ENCODE results near the gene ODAD4.
"Not testable (repeated sequence)": the region's sequence is repeated elsewhere in the genome, so short reads cannot be mapped to it uniquely, and the experiment has no call there.

The ODAD4 gene

DNA sequence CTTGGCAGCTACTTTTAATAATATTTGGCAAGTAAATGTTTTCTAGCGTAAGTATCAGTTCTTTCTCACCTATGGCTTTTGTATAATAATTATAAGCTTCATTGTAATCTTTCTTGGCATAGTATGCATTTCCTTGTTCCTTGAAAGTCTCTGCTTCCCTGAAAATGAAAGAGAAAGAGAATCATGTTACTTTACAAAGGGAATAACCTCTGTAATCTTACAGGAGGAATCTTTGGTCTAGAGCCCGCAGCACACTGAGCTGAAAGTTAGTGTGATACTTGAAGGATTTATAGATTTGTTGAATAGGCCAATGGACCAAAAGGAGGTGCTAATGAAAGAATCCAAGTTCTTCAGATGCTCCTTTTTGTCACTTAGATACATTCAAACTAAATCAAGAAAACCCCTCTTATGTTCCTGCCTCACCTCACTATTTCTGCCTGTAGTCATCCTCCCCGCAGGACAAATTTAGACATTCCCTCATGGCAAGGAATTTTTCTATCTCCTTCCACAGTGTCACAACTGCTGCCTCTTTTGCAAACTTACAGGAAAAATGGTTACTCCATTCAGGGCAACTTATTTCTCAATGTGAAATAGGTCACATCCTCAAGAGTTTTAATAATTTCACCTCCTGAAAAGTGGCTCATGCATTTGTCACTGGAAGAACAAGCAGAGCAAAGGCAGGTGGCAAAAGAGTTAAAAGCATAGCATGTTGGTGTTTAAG, 70.2 kb downstream of the ODAD4 start:
- DNase-seq (ENCODE audit: low read depth in 2 of 2, low spot score in 1 of 2), result no peak

DNA sequence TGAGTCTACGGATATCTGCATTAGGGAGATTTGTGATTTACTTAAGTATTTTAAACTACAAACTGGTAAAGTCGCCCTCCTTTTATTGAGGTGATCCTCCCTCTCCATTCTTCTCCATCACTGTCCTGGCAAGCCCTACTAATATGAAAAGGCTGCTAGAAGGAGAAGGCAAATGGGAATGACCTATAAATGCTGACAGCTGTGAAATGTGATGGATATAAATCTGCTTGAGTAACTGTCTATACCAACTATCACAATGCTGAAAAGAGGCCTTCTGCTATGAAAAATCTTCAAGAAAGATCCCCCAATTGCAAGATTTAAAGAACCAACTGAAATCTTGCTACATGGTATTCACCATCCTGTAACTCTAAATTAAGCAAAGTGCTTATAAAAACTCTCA, 71.3 kb downstream of the ODAD4 start:
- DNase-seq (ENCODE audit: low read depth in 2 of 2, low spot score in 1 of 2), result no peak

DNA sequence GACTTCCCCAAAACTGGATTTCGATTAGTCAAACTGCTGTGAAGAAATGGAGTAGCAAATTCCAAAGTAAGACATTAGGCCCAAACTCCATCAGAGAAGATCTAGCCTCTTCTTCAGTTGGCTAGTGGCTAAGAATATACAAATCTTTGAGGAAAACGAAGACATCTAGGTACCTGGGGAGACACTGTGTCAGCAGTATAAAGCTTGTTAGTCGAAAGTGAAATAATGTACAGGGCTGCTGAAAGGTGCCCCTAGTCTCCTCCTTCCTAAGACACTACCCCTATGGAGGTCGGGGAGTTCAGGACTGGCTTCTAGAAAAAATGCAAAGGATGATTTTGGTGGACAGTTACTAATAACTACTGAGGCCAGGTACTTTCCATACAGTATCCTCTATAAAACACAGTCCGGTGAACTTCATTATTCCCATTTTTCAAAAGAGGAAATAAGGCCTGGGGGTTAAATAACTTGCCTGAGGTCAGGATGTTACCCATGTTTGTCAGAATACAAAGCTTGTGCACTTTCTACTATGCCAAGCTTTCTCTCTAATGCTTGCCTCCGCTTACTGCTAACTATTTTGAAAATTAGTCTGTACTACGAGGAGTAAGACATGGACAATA, 71.9 kb downstream of the ODAD4 start:
- no peak for DNase-seq (ENCODE audit: low read depth in 2 of 2, low spot score in 1 of 2)

DNA sequence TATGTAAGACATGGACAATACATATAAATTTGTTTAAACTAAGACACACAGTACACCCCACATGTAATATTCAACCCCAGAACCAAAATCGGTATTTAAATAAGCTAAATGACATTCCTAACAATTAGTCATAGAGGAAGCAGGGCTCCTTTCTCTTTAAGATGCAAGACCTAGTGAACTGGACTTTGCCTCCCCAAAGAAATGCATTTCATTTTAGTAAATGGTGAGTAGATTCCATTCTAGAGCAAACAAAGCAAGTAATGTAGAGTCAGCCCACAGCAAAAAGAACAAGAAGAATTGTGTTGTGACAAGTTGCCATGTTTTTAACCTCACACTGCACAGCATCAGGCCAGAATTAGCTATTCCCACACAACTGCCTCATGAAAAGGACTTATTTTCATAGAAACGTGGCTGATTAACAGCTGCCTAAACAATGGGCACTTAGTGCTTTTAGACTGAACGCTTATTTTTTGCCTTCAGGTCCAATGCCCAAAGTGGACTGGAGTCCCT, 72.4 kb downstream of the ODAD4 start:
- DNase-seq (ENCODE audit: low read depth in 2 of 2, low spot score in 1 of 2), result no peak

DNA sequence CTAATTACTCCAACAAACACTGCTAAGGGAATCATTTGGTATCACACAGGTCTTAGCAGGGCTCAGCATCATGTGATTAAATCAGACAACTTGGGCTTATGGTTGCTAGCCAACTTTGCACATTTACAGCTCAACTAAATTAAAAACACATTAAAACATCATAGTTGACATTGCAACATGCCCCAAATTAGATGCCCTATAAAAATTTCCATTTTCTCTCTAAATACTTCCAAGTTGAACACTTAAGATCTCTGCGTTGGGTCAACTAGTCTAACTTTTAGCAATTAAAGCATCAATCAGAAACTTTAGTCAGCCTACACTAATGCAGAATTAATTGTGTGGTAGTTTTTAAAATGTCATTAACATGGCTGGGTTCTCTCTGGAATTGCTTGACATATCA, 74.7 kb downstream of the ODAD4 start:
- DNase-seq (ENCODE audit: low read depth in 2 of 2, low spot score in 1 of 2), result no peak

DNA sequence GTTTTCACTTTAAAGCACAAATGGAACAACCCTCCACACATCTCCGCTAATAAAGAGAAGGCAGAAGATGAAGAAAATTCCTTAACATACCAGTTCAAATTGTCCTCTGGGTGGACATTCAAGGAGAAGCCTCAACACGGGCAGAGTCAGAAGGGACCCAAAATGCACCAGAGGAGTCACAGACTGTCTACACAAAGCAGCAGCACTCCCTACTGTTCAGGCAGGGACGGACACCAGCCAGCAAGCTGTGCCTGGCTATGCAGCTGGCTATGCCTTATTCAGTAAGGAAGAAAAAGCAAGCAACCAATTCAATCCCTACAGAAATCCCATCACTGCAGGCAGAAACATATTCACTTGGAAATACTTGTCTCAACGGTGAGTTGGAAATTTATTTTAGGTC, 78.8 kb downstream of the ODAD4 start:
- DNase-seq (ENCODE audit: low read depth in 2 of 2, low spot score in 1 of 2), result no peak

DNA sequence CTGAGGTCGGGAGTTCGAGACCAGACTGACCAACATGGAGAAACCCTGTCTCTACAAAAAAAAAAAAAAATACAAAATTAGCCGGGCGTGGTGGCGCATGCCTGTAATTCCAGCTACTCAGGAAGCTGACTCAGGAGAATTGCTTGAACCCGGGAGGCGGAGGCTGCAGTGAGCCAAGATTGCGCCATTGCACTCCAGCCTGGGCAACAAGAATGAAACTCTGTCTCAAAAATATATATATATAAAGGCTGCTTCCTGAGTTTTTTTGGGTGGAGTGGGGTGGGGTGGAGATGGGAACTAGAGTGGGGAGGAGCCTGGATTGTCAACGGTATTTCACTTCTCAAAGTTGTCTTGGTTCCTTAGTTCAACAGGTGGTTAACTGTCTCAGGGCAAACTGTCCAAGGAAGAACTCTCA, 79.9 kb downstream of the ODAD4 start:
- not testable (repeated sequence) for DNase-seq (ENCODE audit: low read depth in 2 of 2, low spot score in 1 of 2)

DNA sequence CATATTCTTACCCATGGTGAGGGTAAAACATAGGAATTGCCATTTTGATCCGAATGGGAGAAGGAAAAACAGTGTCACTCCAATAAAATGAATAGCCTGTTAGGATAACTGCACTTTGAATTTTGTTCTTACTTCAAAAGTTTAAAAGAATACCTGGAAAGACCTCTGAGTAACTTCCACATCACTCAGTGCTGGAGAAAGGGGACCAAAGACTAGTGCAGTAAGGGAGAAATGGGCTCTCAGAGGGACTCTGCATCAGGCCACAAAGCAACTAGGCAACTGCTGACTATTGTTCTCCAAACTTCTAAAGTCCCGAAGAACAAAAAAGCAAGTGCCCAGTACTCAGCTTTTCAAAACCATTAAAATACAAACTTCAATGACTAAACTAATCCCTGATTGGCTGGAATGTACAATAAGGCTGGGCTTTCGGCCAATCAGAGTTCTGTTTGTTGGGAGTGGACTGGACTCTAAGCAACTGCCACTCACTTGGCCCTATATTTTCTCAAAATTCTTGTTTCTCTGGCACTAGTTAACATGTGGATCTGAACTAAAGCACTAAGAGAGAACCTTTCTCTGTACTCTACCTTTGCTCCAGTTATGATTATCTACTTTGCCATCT, 80.6 kb downstream of the ODAD4 start:
- DNase-seq (ENCODE audit: low read depth in 2 of 2, low spot score in 1 of 2), result no peak

DNA sequence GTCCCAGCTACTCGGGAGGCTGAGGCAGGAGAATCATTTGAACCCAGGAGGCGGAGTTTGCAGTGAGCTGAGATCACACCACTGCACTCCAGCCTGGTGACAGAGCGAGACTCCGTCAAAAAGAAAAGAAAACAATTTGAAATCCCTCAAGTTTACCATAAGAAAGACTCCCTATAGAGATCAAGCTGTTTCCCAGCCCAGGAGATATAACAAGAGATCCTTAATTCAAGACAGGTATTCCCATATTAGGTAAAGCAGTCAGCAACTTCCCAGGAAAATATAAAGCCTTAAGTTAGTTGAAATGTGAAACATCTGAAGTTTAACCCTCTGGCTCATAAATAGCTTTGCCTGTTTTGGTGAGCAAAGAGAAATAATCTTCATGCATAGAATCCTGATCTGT, 81.9 kb downstream of the ODAD4 start:
- DNase-seq (ENCODE audit: low read depth in 2 of 2, low spot score in 1 of 2), result not testable (repeated sequence)

DNA sequence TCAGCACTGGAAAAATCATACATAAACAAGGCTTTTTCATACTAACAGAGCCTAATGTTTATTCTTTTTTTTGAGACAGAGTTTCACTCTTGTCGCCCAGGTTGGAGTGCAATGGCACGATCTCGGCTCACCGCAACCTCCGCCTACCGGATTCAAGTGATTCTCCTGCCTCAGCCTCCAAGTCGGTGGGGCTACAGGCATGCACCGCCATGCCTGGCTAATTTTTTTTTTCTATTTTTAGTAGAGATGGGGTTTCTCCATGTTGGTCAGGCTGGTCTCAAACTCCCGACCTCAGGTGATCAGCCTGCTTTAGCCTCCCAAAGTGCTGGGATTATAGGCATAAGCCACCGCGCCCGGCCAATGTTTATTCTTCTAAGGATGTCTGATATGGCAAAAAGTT, 83.3 kb downstream of the ODAD4 start:
- not testable (repeated sequence) for DNase-seq (ENCODE audit: low read depth in 2 of 2, low spot score in 1 of 2)

All from stimulated activated CD8-positive, alpha-beta memory T cell treated with anti-CD3 and anti-CD28 coated beads, Interleukin-4, amount 100 ng/mL, for 4 hours (primary cell).